ENCODE data around the gene AHNAK. TPM values are rescaled to one million over a fixed set of nuclear protein-coding genes. Genes with fewer than 3 reads are reported as not detected.
"Not testable (repeated sequence)": the region's sequence is repeated elsewhere in the genome, so short reads cannot be mapped to it uniquely, and the experiment has no call there.

The AHNAK gene
- total and polyA plus RNA-seq, 8 donors = 37.4 to 693 (median 554) TPM

GRCh38 chr11:62588966-62589637 is 42.5 kb upstream of the AHNAK start:
- peak overlapping the region in 4 of 5 donors; percentile 32 to 98 (median 58) for H3K27ac ChIP-seq
- no peaks in the 10 kb centered on the region for H3K9me3 ChIP-seq
- H3K36me3 ChIP-seq = peaks cover 24 to 54% (median 53%) of the 10 kb centered on the region in 4 donors
- H3K4me1 ChIP-seq = peaks cover 43 to 70% (median 52%) of the 10 kb centered on the region in 4 donors
- TF ChIP-seq POLR2AphosphoS5 (IDR thresholded peaks at IDR 0.05) (no peak), EP300 (IDR thresholded peaks at IDR 0.05) (no peak), POLR2A (IDR thresholded peaks at IDR 0.05) (no peak)
- TF ChIP-seq, protein P1, sequence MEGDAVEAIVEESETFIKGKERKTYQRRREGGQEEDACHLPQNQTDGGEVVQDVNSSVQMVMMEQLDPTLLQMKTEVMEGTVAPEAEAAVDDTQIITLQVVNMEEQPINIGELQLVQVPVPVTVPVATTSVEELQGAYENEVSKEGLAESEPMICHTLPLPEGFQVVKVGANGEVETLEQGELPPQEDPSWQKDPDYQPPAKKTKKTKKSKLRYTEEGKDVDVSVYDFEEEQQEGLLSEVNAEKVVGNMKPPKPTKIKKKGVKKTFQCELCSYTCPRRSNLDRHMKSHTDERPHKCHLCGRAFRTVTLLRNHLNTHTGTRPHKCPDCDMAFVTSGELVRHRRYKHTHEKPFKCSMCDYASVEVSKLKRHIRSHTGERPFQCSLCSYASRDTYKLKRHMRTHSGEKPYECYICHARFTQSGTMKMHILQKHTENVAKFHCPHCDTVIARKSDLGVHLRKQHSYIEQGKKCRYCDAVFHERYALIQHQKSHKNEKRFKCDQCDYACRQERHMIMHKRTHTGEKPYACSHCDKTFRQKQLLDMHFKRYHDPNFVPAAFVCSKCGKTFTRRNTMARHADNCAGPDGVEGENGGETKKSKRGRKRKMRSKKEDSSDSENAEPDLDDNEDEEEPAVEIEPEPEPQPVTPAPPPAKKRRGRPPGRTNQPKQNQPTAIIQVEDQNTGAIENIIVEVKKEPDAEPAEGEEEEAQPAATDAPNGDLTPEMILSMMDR (IDR thresholded peaks at IDR 0.05) = no peak
- H3K27me3 ChIP-seq = no peaks in the 10 kb centered on the region
- 54 to 63% (median 60%) methylated on average over 18 of the region's 18 CpGs for WGBS, 5 donors
- no peak overlapping the region for H3K4me3 ChIP-seq
- intact Hi-C loops (cut with DNase I; ENCODE audit: low total_unique reads) = no loop called here
- peak in 1 of 2 donors; percentile 32 for DNase-seq

- 84 to 97% (median 92%) methylated on average over 7 of the region's 7 CpGs for WGBS, 5 donors
- H3K4me3 ChIP-seq; DNase-seq; intact Hi-C loops (cut with DNase I; ENCODE audit: low total_unique reads); H3K9me3 ChIP-seq; H3K27me3 ChIP-seq; H3K27ac ChIP-seq: not testable (repeated sequence)
- Histone ChIP-seq H3K4me1 (peaks cover 14 to 41% (median 29%) of the 10 kb centered on the region in 4 donors), H3K36me3 (peaks cover 29 to 83% (median 75%) of the 10 kb centered on the region in 4 donors)
These were observed 38.8 kb upstream of the AHNAK start for GRCh38 chr11:62585356-62585755.

- intact Hi-C loops (cut with DNase I; ENCODE audit: low total_unique reads); H3K9me3 ChIP-seq; H3K4me3 ChIP-seq; H3K27ac ChIP-seq; DNase-seq; H3K27me3 ChIP-seq: not testable (repeated sequence)
- WGBS, 5 donors = 91 to 99% (median 98%) methylated on average over 4 of the region's 4 CpGs
- Histone ChIP-seq H3K36me3 (peaks cover 34 to 96% (median 89%) of the 10 kb centered on the region in 4 donors), H3K4me1 (peaks cover 0 to 16% (median 7%) of the 10 kb centered on the region in 4 donors)
These were observed 35.1 kb upstream of the AHNAK start for GRCh38 chr11:62581735-62582134.

DNA sequence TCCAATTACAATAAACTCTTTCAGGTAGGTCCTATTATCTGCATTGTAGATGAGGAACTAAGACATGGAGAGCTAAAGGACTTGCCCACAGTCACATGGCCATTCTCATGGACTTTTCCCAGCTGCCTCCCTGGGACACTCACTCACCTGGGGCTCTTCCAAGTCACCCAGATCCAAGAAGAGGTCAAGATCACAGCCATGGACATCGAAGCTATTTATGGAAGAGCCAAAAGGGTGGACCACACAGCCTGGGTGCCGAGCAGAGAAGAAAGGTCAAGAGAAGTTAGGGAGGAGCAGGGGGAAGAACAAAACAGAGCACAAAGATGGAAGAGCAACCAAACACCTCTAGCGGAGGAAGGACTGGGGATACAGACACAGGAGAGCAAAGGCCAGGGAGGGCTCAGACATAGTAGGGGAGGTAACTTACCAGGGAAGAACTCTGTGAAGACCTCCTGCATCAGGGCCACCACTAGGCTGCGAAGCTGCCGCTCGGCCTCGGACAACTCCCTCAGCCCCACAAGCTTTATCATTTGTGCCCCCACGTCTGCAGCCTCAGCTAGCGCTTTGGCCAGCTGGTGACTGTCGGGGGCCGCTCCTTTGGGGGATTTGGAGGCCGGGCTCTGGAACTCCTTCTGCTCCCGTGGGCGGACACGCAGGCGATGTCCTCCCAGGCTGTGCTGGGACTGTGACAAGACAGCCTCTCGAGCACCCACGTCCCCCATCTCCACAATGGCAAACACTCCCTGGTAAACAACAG is 34.5 kb upstream of the AHNAK start:
- Histone ChIP-seq H3K9me3 (no peaks in the 10 kb centered on the region), H3K4me1 (peaks cover 5 to 22% (median 12%) of the 10 kb centered on the region in 4 donors), H3K4me3 (no peak overlapping the region), H3K27me3 (no peaks in the 10 kb centered on the region), H3K36me3 (peaks cover 30 to 96% (median 89%) of the 10 kb centered on the region in 4 donors), H3K27ac (no peak overlapping the region)
- TF ChIP-seq EP300 (IDR thresholded peaks at IDR 0.05) (no peak), POLR2AphosphoS5 (IDR thresholded peaks at IDR 0.05) (no peak), POLR2A (IDR thresholded peaks at IDR 0.05) (no peak)
- TF ChIP-seq, protein P1 (IDR thresholded peaks at IDR 0.05) = no peak
- intact Hi-C loops (cut with DNase I; ENCODE audit: low total_unique reads) = no loop called here
- 90 to 95% (median 93%) methylated on average over 18 of the region's 18 CpGs for WGBS, 5 donors
- DNase-seq = no peak

- no peak overlapping the region for H3K27ac ChIP-seq
- no peak for DNase-seq
- peaks cover 20 to 83% (median 79%) of the 10 kb centered on the region in 4 donors for H3K36me3 ChIP-seq
- H3K4me1 ChIP-seq = peaks cover 21 to 34% (median 30%) of the 10 kb centered on the region in 4 donors
- no peaks in the 10 kb centered on the region for H3K27me3 ChIP-seq
- no peaks in the 10 kb centered on the region for H3K9me3 ChIP-seq
- 71 to 94% (median 81%) methylated on average over 2 of the region's 2 CpGs for WGBS, 5 donors
- no peak for TF ChIP-seq POLR2A (IDR thresholded peaks at IDR 0.05)
- no peak for TF ChIP-seq POLR2AphosphoS5 (IDR thresholded peaks at IDR 0.05)
- TF ChIP-seq, protein P1 (IDR thresholded peaks at IDR 0.05) = no peak
- no peak for TF ChIP-seq EP300 (IDR thresholded peaks at IDR 0.05)
- intact Hi-C loops (cut with DNase I; ENCODE audit: low total_unique reads) = no loop called here
- no peak overlapping the region for H3K4me3 ChIP-seq
These were observed 32.6 kb upstream of the AHNAK start for GRCh38 chr11:62579252-62579651.

All from stomach (tissue), 9 donors.